HG03135 (cell line): ENCODE results near the gene PTPN14.

ENCODE experiments used
- ATAC-seq: cut with Tn5 transposase; IDR thresholded peaks from one replicate; pipeline ENCODE4 v1.9.1; 2021; ENCODE audit warnings: mild to moderate bottlenecking, moderate library complexity; ENCODE audit not compliant: unreplicated experiment

The PTPN14 gene

GRCh38 chr1:214379236-214379970 lies 172.0 kb downstream of the PTPN14 start:
- no peak for ATAC-seq

DNA sequence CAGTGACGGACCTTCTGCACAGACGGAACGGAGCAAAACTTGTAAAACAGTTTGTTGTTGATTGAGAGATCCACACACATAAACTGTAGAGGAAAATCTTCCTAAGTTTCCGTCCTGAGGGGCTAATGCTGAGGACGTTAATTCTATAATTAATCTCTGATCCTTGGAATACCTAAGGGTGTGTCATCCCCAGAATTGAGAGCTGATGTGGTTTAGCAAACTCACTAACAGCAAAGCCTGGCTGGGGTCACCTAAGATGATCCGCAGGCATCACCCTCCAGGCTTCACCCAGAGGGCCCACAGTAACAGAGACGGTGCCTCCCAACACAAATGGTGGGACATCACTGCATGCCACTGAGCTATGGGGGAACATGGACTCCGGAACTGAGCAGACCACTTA lies 172.9 kb downstream of the PTPN14 start:
- no peak for ATAC-seq

- ATAC-seq, result no peak
Measured at GRCh38 chr1:214377886-214378285, 173.5 kb downstream of the PTPN14 start.

DNA sequence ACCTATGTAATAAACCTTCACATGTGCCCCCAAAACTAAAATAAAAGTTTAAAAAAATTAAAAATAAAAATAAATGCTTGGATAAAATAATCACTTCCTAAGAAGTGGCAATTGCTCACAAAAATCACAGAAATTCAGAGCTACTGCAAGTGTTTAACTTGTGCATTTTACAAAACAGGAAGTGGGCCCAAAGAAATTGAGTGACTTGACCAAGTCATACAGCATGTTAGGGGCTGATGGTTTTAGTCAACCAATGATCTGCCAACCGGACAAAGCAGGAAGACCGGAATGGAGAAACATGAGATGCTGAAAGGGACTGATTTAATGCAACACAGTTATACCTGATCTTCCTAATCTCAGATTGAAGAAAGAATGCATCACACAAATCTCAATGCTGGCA lies 173.9 kb downstream of the PTPN14 start:
- no peak for ATAC-seq

DNA sequence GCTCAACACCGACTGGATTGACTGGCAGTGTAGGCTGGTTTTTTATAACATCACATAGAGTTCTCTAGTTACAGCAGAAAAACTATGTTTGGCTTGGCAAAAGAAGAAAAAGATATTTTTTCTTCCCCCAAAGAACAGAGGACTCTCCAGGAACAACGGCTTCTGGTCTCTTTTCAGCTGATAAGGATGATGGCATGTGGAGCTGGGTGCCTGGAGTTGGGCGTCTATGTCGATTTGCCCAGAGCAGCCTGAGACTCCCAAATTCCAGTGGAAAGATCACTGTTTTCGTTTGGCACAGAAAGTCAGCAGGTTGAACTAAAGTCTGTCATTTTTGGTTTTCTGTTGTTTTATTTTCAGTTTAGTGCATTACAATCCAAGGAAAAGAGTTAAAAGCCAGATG lies 179.3 kb downstream of the PTPN14 start:
- no peak for ATAC-seq

GRCh38 chr1:214370615-214371014 lies 180.8 kb downstream of the PTPN14 start:
- ATAC-seq, result no peak

GRCh38 chr1:214369364-214369763 lies 182.0 kb downstream of the PTPN14 start:
- ATAC-seq, result no peak

- no peak for ATAC-seq
Measured at GRCh38 chr1:214367841-214368240, 183.6 kb downstream of the PTPN14 start.

GRCh38 chr1:214364786-214365295 lies 186.6 kb downstream of the PTPN14 start:
- ATAC-seq, result no peak

DNA sequence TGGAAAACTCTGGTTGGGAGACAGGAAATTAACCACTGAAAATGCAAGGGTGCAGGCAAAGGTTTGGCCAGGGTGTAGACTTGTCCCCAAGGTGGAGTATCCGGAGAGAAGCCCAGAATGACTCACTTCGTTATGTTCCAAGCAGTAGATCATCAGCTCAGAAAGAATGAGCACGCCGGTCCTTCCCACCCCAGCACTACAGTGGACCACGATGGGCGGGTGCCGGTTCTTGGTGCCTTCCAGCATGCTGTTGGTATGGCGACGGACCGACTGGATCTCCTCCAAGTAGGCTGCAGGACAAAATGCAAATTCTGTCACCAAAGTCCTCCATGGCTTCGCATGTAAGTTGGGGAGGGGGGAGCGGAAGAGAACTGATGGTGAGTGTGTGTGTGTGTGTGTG lies 187.0 kb downstream of the PTPN14 start:
- no peak for ATAC-seq

DNA sequence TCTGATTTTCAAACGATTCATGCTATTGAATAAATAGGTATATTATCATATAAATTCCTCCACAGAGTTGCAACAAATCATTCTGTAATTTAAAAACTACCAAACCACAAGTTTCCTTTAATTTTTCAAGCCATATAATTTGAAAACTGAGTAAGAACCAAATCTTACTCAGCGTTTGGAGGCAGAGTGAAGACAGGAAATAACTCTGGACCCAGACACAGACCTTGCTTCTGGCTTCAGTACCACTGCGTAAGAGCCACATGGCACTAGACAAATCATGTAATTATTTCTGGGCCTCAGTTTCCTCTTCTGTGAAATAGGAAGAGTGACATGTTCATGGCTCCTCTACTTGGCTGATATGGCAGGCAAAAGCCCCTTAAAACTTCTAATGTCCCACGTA lies 188.0 kb downstream of the PTPN14 start:
- ATAC-seq, result no peak

GRCh38 chr1:214362188-214362882 lies 189.1 kb downstream of the PTPN14 start:
- no peak for ATAC-seq

DNA sequence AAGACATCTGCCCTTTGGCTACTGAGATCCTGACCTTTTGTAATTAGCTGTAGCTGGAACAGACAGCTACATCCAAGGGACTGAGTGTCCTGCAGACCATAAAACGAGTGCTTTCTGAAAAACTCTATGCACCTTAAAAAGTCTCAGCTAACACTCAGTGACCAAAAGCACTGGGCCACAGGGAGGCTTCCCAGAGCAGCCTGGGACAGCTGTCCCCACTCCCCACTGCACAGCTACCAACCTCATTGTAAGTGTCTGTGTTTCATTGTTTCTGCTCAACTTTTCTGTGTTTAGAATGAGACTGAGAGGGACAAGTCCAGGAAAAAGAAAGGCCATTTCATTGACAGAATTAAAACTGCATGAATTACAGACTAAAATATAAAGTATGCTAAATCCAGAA lies 189.8 kb downstream of the PTPN14 start:
- ATAC-seq, result no peak

GRCh38 chr1:214360525-214361164 lies 190.8 kb downstream of the PTPN14 start:
- ATAC-seq, result no peak

DNA sequence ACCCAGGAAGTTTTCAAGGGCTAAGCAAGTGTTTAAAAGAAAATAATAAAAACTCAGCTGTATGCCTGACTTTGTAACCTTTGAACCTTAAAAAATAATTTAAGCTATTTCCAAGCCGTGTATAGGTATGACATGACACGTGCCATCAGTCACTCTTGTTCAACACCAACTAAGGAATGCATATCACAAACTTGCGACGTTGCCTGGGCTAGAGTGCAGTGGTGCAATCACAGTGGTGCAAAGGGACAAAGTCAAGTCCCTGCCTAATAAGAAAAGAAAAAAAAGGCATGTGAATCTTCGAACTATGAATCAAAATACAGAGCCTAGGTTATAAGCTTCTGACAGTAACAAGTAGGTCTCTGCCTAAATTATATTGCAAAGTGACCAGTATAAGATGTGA lies 191.3 kb downstream of the PTPN14 start:
- ATAC-seq, result no peak

DNA sequence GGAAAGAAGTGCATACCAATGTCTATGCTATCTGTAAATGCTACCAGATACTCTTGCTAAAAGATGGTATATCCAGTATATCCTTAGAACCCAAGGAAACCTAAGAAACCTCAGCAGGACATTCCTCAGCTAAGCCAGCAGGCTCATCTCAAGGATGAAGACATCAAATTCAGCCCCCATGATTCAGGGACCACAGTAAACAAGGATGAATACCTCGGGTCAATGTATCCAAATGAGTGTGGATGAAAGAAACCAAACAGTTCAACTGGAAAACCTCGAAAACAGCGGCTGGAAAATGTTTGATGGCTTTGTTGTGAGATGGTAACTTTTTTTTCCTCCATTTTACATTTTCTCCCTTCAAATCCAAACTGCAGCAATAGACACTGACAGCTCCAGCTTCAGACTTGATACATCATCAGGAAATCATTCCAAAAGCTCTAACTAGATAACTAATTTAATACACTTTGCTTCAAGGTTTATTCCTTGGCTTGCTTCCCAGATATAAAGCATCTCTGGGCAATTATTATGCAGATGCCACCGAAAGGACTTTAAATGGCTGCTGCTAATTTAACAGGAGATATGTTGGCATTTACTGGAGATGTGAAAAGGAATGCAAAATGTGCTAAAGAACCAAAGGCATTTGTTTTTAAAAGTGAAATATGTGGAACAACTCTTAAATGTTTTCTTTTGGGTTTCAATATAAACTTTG lies 196.8 kb downstream of the PTPN14 start:
- no peak for ATAC-seq

DNA sequence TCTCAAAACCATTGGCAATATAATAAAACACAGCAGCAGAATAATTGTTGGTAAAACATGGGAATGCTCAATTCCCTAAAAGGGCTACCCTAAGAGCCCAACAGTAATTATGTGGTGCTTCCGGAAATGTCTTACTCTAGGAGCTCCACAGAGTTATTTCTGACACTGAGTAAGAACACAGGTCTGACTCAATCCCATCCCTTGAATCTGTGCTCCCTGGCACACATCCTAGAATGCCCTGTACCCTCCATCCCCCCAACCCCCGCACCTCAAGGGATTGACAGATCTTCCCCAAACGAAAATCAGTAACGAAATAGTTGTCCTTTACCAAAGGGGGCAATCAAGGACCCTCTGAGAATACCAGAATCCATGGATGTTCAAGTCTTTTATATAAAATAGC lies 198.6 kb downstream of the PTPN14 start:
- no peak for ATAC-seq

DNA sequence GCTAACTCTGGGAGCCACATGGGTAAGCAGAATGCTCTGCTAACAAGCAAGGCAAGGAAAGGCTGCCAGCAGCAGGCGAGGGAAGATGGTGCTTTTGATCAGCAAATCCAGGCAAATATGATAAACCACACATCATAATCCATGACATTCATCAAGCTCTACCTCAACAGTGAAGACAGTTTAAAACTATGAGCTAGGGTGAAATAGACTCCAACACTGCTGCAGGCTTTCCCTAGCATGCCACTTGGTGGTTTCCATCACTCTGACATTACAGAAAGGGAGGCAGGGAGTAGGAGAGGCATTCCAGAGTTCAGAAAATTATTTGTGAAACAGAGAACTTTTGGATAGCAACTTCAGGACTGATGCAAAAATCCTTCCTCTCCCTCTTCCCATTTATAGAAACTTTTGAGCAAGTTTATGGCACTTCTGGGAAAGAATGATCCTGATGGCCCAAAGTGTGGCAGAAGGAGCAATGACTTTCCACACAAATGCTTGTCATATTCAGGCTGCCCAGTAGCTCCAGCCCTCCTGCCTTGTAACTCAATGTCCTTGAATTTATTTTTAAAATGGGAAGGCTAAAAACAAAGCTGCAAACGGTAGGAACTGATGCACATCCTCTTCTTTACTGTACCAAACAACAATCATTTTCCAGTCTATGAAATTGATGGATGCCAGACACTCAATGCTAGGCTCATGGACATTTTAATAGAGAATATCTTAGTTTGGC lies 199.7 kb downstream of the PTPN14 start:
- ATAC-seq, result no peak

GRCh38 chr1:214349781-214350180 lies 201.6 kb downstream of the PTPN14 start:
- ATAC-seq, result no peak

DNA sequence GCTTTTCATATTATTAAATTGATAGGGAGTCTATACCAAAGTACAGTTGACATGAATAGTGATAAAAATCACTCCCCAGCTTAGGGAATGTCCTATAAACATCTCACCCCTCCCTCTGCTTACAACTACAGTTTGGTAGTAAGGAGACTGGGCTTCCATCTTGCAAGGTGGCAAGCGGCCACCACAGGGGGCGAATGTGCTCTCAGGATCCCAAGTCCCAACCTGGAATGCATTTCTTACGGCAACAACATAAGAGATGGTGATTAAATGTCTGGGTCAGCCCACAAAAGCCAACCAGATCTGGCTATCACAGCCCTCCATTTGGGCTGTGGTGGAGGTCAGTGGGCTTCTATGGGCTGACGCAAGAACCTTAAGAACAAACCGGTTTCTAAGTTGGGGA lies 202.4 kb downstream of the PTPN14 start:
- ATAC-seq, result no peak

DNA sequence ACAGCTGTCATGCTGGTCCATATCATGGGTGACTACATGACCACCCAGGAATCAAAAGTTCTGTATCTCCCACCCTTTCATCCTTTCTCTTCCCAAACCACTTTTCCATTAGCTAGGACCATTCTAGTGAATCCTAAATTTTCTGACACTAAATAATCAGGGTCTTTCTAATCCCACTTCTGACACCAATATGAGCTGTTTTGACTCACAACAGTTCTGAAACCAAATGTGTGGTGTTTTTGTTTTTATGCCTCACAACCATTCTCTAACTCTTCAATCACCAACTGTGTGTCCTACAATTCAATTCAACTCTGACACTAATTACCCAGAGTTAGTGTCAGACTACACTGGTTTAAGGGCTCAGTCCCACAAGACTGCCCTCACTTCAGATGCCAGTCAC lies 206.5 kb downstream of the PTPN14 start:
- ATAC-seq, result no peak
